ENCODE data around the gene SLC8A1. TPM values are rescaled to one million over a fixed set of nuclear protein-coding genes. Genes with fewer than 3 reads are reported as not detected.

SLC8A1 gene
- total RNA-seq, 1 experiment from 2014 or later: 5.4 TPM

DNA sequence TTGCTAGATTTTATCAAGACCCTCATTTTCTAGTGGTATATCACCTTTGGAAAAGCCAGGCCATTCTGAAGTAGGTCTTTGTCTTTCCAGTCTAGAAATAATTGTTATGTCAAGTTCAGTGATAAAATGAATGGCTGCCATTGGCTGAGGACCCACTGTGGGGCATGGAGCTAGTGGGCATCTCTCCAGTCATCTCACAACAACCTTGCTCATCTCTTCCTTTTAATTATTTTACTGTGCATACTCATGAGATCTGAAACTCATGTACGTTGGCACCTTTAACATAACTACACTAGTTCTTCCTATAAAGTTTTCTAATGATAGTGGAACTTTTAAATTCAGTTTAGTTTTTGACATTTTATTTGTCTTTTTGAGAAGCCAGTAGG, 240.9 kb downstream of the SLC8A1 start:
- DNase-seq (ENCODE audit: extremely low read depth, low read depth): no peak

DNA sequence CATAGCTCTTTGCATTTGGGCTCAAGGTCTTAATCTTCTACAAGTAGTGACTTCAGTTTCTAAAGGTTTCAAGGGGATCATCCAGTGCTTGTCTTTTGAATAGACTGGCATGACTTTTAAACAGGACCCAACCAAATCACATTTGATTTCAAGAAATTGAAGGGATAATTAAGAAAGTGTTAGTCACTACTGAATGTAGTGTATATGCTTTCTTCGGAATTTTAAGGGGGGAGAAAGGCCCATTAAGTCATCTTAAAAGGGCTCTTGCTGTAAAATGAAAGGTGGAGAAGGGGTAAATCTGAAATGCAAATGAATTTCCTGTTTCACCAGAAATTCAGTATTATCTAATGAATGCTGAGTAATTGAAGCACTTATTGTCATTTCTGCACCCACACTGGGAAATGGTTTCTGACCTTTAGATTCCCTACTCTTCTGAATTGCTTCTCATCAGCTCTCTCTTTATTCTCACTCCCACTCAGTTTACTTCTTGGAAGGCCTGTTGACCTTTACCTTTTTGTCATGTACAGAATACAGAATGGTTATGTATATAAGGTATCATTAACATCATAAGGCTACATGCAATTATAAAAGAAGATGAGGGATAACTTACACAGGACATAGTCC, 241.4 kb downstream of the SLC8A1 start:
- DNase-seq (ENCODE audit: extremely low read depth, low read depth): no peak

DNA sequence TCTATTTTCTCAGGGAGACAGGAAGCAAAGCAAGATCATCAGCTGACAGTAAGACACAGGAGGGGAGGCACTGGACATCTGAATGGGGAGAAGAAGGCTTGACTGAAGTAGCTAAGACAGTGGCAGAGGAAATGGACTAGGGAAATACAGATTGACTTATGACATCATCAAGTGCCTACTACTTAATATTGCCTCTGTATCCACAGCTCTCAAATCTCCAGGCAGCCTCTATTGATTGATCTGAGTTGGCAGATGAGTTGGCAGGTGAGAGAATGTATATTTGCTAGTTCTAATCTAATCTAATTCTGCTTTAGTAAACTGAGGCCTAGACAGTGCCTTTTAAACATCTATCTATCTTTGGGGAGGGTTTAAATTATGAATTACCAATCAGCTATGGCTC, 242.1 kb downstream of the SLC8A1 start:
- no peak for DNase-seq (ENCODE audit: extremely low read depth, low read depth)

DNA sequence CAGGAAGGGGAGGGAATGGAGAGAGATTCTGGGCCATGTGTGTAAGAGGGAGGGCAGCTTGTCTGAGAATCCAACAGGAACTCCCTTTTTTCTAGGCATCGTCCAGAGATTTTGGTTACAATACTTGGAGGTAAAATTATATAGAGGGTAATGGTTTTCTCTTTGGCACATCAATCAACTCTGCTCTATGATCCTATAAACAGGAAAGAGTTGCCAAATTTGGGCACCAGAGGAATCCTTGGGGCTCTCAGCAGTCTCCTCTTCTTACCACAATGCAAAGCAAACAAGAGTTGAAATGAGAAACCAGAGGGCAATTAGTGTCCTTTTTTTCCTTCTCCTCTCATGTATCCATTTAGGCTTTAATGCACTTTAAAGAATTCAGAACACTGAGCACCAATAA, 243.4 kb downstream of the SLC8A1 start:
- DNase-seq (ENCODE audit: extremely low read depth, low read depth): no peak

DNA sequence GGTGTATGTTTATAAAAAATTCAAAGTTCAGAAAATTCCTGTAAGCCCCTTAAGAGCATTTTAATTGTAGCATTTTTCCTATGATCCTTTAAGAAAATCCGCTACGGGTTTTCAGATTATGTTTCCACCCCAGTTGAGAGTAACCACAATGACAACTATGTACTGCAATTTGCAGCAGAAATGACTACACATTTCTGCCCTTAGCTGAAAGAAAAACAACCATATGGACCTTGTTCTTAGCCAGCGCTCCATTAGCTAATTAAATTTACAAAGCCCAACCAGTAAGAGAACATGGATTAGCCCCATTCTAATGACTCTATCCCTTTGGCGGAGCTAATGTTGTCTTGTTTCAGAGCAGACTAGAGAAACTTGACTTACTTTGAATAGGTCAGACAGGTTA, 247.6 kb downstream of the SLC8A1 start:
- no peak for DNase-seq (ENCODE audit: extremely low read depth, low read depth)

DNA sequence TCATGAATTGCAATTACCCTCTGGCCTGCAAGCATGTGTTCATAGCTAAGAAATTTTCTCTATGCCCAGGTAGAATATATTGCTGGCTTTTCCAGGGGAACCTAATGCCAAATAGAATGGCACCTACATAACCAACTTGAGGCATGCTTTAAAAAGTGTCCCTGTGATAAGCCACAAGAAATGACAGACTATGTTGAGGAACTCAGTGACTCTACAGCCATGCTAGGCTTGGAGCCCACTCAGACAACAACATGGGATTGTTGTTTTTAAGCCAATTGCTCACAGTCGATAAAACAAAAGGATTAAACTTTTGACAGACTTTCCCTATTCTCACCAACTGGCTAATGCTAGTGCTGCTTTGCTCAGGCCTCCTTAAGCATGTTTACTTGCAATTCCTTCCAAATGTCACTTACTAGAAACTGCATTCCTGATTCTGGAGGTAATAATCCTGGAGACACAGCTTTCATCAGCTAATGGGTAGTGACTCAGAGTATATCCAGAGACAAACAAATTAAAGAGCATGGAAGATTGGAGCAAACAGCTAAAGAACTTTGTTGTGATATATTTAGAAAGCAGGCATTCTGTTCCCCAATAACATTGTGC, 249.0 kb downstream of the SLC8A1 start:
- no peak for DNase-seq (ENCODE audit: extremely low read depth, low read depth)

DNA sequence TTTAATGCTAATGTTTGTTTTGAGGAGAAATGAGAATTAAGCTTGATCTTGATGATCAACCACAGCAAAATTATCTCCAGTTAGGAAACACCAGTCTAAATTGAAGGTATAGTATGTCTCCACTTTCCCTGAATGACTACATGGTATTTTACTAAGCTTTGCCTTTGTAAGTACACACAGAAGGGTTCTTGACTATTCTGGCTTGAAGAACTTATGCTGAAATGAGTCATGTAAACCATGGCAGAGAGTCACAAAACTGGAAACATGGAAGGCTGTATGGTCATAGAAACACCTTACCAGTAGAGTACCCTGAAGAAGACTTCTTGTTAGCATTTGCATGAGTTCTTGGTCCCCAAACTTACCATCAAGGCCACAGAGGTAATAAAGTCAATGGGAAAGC, 250.5 kb downstream of the SLC8A1 start:
- DNase-seq (ENCODE audit: extremely low read depth, low read depth): no peak

DNA sequence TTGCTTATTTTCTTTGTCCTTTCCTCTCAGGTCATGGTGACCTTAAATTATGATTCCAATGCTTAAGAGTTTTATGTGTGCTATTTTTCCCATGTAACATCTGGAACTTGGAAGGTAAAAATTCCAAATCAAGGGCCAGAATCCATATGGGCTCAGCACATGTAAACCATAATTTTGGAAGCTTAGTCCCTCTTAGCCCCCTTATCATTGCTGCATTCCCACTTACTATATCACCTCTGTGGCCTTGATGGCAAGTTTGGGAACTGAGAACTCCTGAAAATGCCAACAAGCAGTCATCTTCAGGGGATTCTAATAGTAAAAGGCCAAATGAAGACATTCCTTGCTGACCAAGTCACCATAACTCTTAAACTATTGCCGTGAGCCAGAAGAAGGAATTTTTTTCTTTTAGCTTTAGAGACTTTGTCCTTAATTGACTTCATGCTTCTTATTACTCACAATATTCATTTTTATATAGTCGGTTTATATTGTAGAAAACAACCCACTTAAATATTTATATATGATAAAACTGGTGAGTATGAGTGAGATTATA, 251.4 kb downstream of the SLC8A1 start:
- DNase-seq (ENCODE audit: extremely low read depth, low read depth): no peak

DNA sequence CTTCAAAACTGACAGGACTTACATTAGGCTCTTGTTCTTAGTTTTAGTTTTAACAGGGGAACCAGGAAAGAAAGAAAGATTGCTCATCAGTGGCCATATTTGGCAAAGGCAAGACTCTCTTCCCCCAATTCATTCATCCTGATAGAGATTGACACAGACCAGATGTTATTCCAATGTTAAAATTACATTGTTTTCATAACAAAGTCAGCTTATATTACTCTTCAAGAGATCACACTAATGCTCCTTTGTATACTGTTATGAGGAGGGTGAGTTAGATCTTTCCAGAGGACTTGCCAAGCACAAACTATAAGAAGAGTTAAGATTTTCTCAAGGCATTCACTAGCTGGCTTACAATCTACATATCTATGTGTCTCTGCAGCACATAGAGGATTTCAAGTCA, 252.1 kb downstream of the SLC8A1 start:
- no peak for DNase-seq (ENCODE audit: extremely low read depth, low read depth)

DNA sequence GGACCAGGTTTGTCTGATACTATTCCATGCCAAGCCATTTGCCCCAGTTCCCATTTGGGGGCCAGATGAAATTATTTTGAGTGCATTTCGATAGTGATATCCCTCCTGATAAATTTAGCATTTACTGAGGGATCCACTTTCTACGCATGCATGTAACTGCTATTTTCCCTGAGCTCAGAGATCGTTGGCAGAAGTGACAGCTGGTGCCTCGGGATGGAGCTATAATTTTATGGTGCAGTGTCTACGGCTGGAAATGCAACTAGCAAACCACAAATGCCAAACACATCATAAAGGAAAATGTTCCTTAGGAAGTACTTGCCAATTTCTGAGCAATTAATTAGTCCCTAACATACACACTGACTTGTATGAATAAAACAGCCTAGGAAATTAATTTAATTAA, 254.8 kb downstream of the SLC8A1 start:
- DNase-seq (ENCODE audit: extremely low read depth, low read depth): no peak

DNA sequence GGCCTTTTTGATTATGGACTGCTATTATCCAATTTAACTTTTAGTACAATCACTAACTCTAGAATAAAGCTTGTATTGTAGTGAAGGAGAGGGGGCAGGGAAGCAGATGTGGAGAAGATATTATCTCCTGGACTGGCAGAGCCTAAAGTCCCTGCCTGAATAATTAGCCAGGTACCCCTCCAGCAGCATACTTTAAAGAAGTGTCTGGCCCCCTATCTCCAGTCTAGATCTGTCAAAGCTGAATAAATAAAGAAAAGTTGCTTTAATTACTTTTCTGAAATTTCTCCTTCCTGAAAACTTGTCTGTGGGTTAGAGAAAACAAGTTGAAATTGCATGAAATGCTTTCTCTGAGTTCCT, 258.2 kb downstream of the SLC8A1 start:
- no peak for DNase-seq (ENCODE audit: extremely low read depth, low read depth)

DNA sequence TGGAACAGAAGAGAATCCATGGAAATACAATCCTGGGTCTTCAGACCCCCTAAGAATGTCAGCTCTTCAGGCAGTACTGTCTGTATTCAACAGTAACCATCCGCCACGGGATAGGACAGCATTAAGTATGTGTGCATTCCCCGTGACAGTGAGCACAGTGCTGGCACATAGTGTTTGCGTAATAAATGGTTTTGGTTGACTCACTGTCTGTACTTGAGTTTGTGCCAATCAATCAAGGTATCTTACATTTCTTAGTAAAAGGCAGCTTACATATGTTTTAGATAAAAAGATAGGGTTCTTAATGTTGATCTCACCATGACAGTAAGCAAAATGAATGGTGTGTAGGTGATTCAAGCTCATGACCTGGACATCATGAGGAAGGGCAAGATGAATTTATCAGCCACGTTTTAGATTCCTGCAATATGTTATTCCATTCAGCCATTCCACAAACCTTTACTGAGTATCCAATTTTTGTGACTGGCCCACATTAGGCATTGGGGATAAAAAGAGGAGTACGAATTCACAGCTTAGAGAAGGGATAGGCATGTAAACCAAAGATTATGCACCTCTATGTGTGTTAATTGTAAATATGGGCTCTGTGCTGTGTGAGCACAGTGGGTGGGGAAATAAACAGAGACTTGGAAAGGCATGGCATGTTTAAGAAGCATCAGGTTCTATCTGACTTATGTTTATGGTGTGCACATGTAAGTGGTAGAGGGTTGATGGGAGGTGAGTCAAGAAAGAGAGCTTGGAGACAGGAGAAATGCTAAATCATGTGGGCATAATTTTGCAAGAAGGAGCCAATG, 258.8 kb downstream of the SLC8A1 start:
- DNase-seq (ENCODE audit: extremely low read depth, low read depth): peak; percentile 4

DNA sequence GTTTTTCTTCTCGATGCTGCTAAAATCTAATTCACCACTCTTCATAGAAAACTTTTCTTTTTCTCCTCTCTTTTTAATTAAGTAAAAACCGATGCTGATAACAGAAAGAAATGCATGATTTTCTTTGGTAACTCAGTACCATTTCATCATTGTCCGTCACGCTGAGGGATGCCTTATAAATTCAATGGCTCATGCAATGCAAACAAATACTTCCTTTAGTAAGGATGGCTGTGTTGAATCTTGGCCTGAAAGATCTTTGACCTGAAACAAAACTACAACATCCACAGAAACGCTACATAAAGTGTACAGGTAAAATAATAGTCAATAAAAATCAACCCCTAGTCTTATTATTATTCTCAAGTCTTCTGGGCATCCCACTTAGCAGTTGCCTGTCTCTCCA, 261.4 kb downstream of the SLC8A1 start:
- no peak for DNase-seq (ENCODE audit: extremely low read depth, low read depth)

DNA sequence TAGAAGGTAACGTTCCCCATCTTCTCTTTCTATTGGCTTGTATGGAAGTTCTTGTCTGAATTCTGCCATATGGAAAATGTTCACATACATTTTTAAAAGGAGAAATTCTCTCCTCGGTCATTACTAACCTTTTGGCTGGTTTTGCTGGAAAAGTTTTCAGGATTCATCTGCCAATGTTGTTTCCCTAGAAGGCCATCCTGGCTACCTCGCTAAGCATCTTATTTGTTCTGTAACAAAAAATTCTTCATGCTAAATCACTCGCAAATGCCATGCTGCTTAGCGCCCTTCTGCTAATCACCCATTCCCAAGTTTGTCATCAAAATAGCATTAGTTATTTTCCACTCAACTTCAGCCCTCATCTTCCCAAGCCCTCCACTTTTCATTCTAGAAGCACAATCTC, 262.0 kb downstream of the SLC8A1 start:
- DNase-seq (ENCODE audit: extremely low read depth, low read depth): no peak

DNA sequence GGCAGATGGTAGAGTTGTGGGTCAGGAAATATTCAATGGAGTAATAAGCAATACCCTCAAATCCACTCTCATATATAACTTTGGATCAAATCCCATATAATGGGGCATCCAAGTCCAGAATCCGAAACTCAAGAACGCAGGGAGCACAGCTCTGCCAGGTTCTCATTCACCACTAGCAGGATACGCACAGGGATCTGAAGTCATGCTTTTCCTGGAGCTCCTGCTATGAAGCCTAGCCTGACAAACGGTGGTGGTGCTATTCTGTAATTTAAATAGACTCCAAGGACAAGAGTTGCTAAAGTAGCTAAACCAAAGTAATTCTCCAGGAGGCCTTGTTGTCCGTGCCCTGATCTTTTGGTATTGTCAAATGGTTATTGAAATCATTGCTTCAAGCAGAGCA, 264.8 kb downstream of the SLC8A1 start:
- no peak for DNase-seq (ENCODE audit: extremely low read depth, low read depth)

DNA sequence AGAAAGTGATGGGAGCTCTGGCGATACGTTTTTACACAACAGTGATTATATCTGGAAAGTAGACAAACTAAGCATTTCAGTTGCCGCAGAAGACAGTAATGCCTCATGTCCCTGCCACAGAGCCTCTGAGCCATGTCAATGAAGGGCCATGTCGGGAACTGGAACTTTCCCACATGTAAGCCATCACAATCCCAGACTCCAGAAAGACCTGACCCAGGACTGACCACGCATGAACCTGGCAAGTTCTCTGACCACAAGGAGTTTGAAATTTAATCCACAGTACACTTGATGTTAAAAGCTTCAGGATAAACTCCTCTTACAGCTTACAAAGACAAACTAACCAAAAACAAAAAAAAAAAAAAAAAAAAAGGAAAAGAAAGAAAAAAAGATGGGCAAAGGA, 267.3 kb downstream of the SLC8A1 start:
- no peak for DNase-seq (ENCODE audit: extremely low read depth, low read depth)

DNA sequence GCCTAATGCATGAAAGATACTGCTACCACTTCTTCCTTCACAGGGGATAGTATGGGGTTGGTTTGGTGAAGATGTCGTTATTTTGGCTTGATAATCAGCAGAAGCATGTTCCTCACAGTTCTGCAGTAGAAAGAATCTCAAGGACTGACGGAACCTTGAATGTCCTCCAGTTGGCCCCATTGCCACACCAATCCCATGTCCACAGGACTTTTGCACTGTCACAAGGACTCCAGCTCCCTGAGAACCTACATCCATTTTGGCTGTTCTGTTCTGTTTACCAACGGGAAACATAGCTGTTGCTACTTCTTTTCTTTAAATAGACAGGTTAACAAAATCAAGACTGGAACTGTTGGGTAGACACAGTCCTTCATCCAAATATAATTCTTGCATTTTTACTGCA, 270.0 kb downstream of the SLC8A1 start:
- no peak for DNase-seq (ENCODE audit: extremely low read depth, low read depth)

DNA sequence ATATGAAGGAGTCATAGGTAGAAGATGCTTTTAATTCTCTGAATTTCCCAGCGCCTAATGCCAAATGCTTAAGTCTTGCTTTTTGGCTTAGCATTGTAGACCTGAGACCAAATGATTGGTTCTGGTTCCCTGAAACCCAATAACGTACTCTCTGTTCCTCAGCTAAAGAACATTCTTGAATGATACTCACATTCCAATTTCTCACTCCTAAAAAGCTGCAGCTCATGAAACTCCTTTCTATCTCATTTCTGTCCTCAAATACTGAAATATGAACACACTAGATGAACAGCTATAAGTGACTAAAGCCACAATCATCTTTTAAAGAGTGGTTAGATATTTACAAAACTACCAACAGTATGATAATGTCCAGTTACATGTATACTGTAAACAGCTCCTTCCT, 272.1 kb downstream of the SLC8A1 start:
- no peak for DNase-seq (ENCODE audit: extremely low read depth, low read depth)

DNA sequence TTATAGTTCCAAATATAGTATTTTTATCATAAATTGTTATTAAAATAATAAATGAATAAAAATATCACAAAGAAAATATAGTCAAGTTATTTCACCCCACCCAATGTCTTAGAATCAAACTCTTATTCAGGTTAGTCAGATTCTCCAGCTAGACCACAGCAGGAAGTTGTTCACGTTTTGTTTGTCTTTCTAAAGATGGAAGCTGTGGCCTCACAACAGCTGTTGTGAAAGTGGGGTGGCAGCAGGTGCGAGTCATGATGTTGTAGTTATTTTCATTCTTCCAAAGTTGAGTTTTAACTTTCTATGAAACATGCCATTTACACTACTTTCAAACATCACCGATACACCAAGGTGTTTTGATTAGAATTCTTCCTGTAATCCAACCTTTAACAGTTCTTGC, 272.9 kb downstream of the SLC8A1 start:
- no peak for DNase-seq (ENCODE audit: extremely low read depth, low read depth)

DNA sequence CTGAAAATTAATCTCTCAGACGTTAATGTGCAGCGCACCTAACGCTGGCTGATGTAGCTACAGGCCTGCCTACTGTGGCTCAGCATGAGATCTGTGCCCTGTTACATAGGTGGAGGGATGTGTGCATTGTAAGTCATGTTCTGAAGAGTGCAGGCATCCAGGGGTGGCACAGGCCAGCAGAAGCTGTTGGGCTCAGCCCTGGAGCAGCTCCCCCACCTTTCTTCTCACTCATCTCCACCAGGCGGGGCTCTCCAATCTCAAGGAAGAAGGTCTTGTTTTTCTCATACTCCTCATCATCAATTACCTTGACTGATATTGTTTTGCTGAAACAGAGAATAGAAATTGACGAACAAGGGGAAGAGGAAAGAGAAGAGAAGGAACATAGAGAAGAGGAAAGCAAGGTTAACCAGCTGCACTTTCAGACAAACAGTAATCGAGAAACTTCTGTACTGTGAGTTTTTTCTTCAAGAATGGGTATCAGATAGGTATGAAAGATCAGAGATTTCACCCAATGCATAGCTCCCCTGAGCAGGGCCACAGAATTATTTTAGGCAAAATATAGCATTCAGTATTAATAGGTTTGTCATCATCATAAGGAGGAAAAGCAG, 273.6 kb downstream of the SLC8A1 start:
- no peak for DNase-seq (ENCODE audit: extremely low read depth, low read depth)

DNA sequence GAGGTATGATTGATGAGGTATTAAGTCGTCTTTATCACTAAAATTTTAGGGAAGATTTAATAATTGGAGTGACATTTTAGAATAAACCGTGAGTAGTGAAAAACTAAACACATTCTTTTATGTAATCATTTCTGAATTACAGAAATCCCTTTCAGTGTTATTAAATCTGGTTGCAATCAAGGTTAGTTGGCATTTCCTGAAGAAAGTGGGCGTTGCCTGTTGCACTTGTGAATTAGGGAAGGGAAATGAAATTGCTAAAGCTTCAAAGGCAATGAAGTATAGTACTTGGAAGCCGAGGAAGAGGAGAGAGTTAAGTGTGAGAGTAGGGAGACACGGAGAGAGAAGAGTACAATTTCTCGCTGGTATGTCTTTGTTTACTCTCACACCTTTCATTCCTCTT, 274.5 kb downstream of the SLC8A1 start:
- DNase-seq (ENCODE audit: extremely low read depth, low read depth): no peak

DNA sequence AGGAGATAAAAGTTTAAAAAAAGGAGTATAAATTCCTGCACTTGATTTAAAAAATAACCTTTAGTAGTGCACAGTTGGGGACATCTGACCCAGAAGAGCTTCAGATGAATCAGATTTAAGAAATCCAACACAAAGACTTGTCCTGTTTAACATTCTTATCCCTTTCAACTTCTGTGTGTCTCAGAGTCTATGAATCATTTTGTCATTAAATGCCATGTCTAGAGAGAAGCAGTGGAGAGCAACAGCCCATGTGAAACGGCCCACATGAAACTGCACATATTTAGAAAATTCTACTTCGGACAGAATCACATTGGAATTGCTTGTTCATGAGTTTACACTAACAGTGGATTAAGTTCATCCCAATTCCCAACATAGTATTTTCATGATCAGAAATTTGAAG, 278.6 kb downstream of the SLC8A1 start:
- DNase-seq (ENCODE audit: extremely low read depth, low read depth): no peak

Data from NCI-H460 (cell line).